Measurements from ENCODE around the gene ICE2. TPM values are rescaled to one million over a fixed set of nuclear protein-coding genes. Genes with fewer than 3 reads are reported as not detected.
"Not testable (repeated sequence)": the region's sequence is repeated elsewhere in the genome, so short reads cannot be mapped to it uniquely, and the experiment has no call there.

The ICE2 gene
- total and polyA plus RNA-seq, 5 donors: 11.0 to 31.3 (median 30.1) TPM

GRCh38 chr15:60406513-60407414 is 72.2 kb downstream of the ICE2 start:
- Histone ChIP-seq H3K4me1 (ENCODE audit: control insufficient read depth, insufficient read depth, low read length) (no peaks in the 10 kb centered on the region), H3K9me3 (ENCODE audit: control insufficient read depth, low read length) (no peaks in the 10 kb centered on the region), H3K27ac (ENCODE audit: low read length) (no peak overlapping the region), H3K27me3 (ENCODE audit: control insufficient read depth, insufficient read depth) (no peaks in the 10 kb centered on the region), H3K4me3 (ENCODE audit: low read length) (no peak overlapping the region)
- ATAC-seq: no peak
- DNase-seq: no peak
- intact Hi-C loops (cut with DNase I): no loop called here
- 66% methylated on average over 2 of the region's 2 CpGs for WGBS

- DNase-seq: no peak
- Histone ChIP-seq H3K4me1 (ENCODE audit: control insufficient read depth, insufficient read depth, low read length) (no peaks in the 10 kb centered on the region), H3K27ac (ENCODE audit: low read length) (no peak overlapping the region), H3K27me3 (ENCODE audit: control insufficient read depth, insufficient read depth) (no peaks in the 10 kb centered on the region), H3K9me3 (ENCODE audit: control insufficient read depth, low read length) (no peaks in the 10 kb centered on the region), H3K4me3 (ENCODE audit: low read length) (no peak overlapping the region)
- 47% methylated on average over 2 of the region's 2 CpGs for WGBS
- intact Hi-C loops (cut with DNase I): no loop called here
- no peak for ATAC-seq
Observed at GRCh38 chr15:60405399-60405798, 73.5 kb downstream of the ICE2 start.

GRCh38 chr15:60404351-60404750 is 74.6 kb downstream of the ICE2 start:
- H3K4me1 ChIP-seq (ENCODE audit: control insufficient read depth, insufficient read depth, low read length); DNase-seq; intact Hi-C loops (cut with DNase I); H3K27ac ChIP-seq (ENCODE audit: low read length); H3K4me3 ChIP-seq (ENCODE audit: low read length); H3K9me3 ChIP-seq (ENCODE audit: control insufficient read depth, low read length); ATAC-seq; H3K27me3 ChIP-seq (ENCODE audit: control insufficient read depth, insufficient read depth): not testable (repeated sequence)
- 97% methylated on average over 12 of the region's 12 CpGs for WGBS

GRCh38 chr15:60400944-60401343 is 78.0 kb downstream of the ICE2 start:
- ATAC-seq: no peak
- Histone ChIP-seq H3K27me3 (ENCODE audit: control insufficient read depth, insufficient read depth) (no peaks in the 10 kb centered on the region), H3K4me1 (ENCODE audit: control insufficient read depth, insufficient read depth, low read length) (peaks cover 3% of the 10 kb centered on the region), H3K27ac (ENCODE audit: low read length) (no peak overlapping the region), H3K4me3 (ENCODE audit: low read length) (no peak overlapping the region), H3K9me3 (ENCODE audit: control insufficient read depth, low read length) (no peaks in the 10 kb centered on the region)
- no peak for DNase-seq
- 41% methylated on average over 3 of the region's 3 CpGs for WGBS
- intact Hi-C loops (cut with DNase I): no loop called here

GRCh38 chr15:60399931-60400330 is 79.0 kb downstream of the ICE2 start:
- no peak overlapping the region for H3K27ac ChIP-seq (ENCODE audit: low read length)

GRCh38 chr15:60399246-60399915 is 79.6 kb downstream of the ICE2 start:
- WGBS: 39% methylated on average over 21 of the region's 21 CpGs

More at GRCh38 chr15:60399931-60400330, 79.0 kb downstream of the ICE2 start:
- Histone ChIP-seq H3K9me3 (ENCODE audit: control insufficient read depth, low read length) (no peaks in the 10 kb centered on the region), H3K4me3 (ENCODE audit: low read length) (no peak overlapping the region), H3K4me1 (ENCODE audit: control insufficient read depth, insufficient read depth, low read length) (peaks cover 3% of the 10 kb centered on the region), H3K27me3 (ENCODE audit: control insufficient read depth, insufficient read depth) (no peaks in the 10 kb centered on the region)
- ATAC-seq (no peak), DNase-seq (no peak)
- 27% methylated on average over 1 of the region's 1 CpG for WGBS
- intact Hi-C loops (cut with DNase I): loop anchor here in 1 of 4 donors (5.0 kb wide), 1 partner anchor 38 kb away; no protein-coding TSS in a partner anchor

GRCh38 chr15:60397772-60398445 is 81.0 kb downstream of the ICE2 start, which contains the start of gene ANXA2:
TSS of gene ANXA2 (minus strand) at chr15:60397986. CDS start at chr15:60386075, 11,911 bp downstream.
- H3K4me1 ChIP-seq (ENCODE audit: control insufficient read depth, insufficient read depth, low read length): peaks cover 13% of the 10 kb centered on the region
- under 1% methylated on average over 53 of the region's 53 CpGs for WGBS
- ATAC-seq: peak; percentile 90
- H3K27me3 ChIP-seq (ENCODE audit: control insufficient read depth, insufficient read depth): no peaks in the 10 kb centered on the region
- intact Hi-C loops (cut with DNase I): loop anchor here in 1 of 4 donors (5.0 kb wide), 1 partner anchor 36 kb away; no protein-coding TSS in a partner anchor
- peak; percentile 92 to 95 (median 95) for DNase-seq
- no peaks in the 10 kb centered on the region for H3K9me3 ChIP-seq (ENCODE audit: control insufficient read depth, low read length)
- peak within 1 kb of the TSS; percentile 96 for H3K27ac ChIP-seq (ENCODE audit: low read length)
- peak within 1 kb of the TSS; percentile 90 for H3K4me3 ChIP-seq (ENCODE audit: low read length)

More at GRCh38 chr15:60399246-60399915, 79.6 kb downstream of the ICE2 start:
- intact Hi-C loops (cut with DNase I): loop anchor here in 1 of 4 donors (5.0 kb wide), 1 partner anchor 37 kb away; no protein-coding TSS in a partner anchor
- Histone ChIP-seq H3K9me3 (ENCODE audit: control insufficient read depth, low read length) (no peaks in the 10 kb centered on the region), H3K4me1 (ENCODE audit: control insufficient read depth, insufficient read depth, low read length) (peaks cover 4% of the 10 kb centered on the region), H3K27ac (ENCODE audit: low read length) (peak overlapping the region; percentile 66), H3K4me3 (ENCODE audit: low read length) (no peak overlapping the region), H3K27me3 (ENCODE audit: control insufficient read depth, insufficient read depth) (no peaks in the 10 kb centered on the region)
- peak in 1 of 3 donors; percentile 38 for DNase-seq
- ATAC-seq: no peak

GRCh38 chr15:60396958-60397771 is 81.8 kb downstream of the ICE2 start:
- 1% methylated on average over 37 of the region's 37 CpGs for WGBS
- intact Hi-C loops (cut with DNase I): loop anchor here in 1 of 4 donors (5.0 kb wide), 1 partner anchor 35 kb away; no protein-coding TSS in a partner anchor
- peak; percentile 67 to 74 for ATAC-seq
- no peaks in the 10 kb centered on the region for H3K27me3 ChIP-seq (ENCODE audit: control insufficient read depth, insufficient read depth)
- peaks cover 13% of the 10 kb centered on the region for H3K4me1 ChIP-seq (ENCODE audit: control insufficient read depth, insufficient read depth, low read length)
- no peaks in the 10 kb centered on the region for H3K9me3 ChIP-seq (ENCODE audit: control insufficient read depth, low read length)
- H3K4me3 ChIP-seq (ENCODE audit: low read length): peak overlapping the region; percentile 90
- H3K27ac ChIP-seq (ENCODE audit: low read length): peak overlapping the region; percentile 96
- peak; percentile 79 to 89 (median 85) for DNase-seq

- no peaks in the 10 kb centered on the region for H3K9me3 ChIP-seq (ENCODE audit: control insufficient read depth, low read length)
- H3K27ac ChIP-seq (ENCODE audit: low read length): peak overlapping the region; percentile 96
- DNase-seq (no peak), ATAC-seq (no peak)
- 27% methylated on average over 5 of the region's 5 CpGs for WGBS
- H3K4me1 ChIP-seq (ENCODE audit: control insufficient read depth, insufficient read depth, low read length): peaks cover 17% of the 10 kb centered on the region
- intact Hi-C loops (cut with DNase I): loop anchor here in 1 of 4 donors (5.0 kb wide), 1 partner anchor 34 kb away; no protein-coding TSS in a partner anchor
- peak overlapping the region; percentile 90 for H3K4me3 ChIP-seq (ENCODE audit: low read length)
- no peaks in the 10 kb centered on the region for H3K27me3 ChIP-seq (ENCODE audit: control insufficient read depth, insufficient read depth)
Observed at GRCh38 chr15:60396560-60396957, 82.4 kb downstream of the ICE2 start.

- Histone ChIP-seq H3K4me1 (ENCODE audit: control insufficient read depth, insufficient read depth, low read length) (peaks cover 17% of the 10 kb centered on the region), H3K27ac (ENCODE audit: low read length) (peak overlapping the region; percentile 96)
- WGBS: 38% methylated on average over 12 of the region's 12 CpGs
Observed at GRCh38 chr15:60396100-60396499, 82.8 kb downstream of the ICE2 start.

More at GRCh38 chr15:60396100-60396499, 82.8 kb downstream of the ICE2 start:
- ATAC-seq (no peak), DNase-seq (peak in 1 of 3 donors; percentile 23)
- H3K9me3 ChIP-seq (ENCODE audit: control insufficient read depth, low read length): no peaks in the 10 kb centered on the region
- H3K27me3 ChIP-seq (ENCODE audit: control insufficient read depth, insufficient read depth): no peaks in the 10 kb centered on the region
- H3K4me3 ChIP-seq (ENCODE audit: low read length): peak overlapping the region; percentile 90
- intact Hi-C loops (cut with DNase I): loop anchor here in 1 of 4 donors (5.0 kb wide), 1 partner anchor 34 kb away; no protein-coding TSS in a partner anchor

Measured in right cardiac atrium (tissue), 5 donors.